HG03571 (cell line): Measurements from ENCODE around the gene BSN.

Experiments used
- ATAC-seq: cut with Tn5 transposase; IDR thresholded peaks from one replicate; pipeline ENCODE4 v1.9.1; 2021; ENCODE audit not compliant: unreplicated experiment

Gene BSN

DNA sequence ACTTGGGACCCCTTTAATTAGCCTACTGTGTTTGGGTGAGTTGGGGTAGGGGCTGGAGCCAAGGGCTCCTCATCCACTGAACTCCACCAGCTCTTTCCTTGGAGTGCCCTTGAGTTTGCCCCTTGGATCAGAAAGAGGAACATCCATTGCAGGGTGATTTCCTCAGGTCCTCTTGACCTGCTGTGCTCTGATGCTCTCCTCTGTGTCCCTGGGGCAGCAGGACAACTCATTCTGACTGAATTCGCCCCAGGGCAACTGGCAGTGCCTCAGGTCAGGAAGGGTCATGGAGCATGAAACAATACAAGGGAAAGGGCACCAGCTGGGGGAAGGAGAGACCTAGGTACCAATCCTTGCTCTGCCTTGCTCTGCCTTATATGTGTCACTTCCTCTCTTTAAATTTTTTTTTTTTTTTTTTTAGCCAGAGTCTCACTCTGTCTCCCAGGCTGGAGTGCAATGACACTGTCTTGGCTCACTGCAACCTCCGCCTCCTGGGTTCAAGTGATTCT lies 47.8 kb downstream of the BSN start:
- no peak for ATAC-seq

DNA sequence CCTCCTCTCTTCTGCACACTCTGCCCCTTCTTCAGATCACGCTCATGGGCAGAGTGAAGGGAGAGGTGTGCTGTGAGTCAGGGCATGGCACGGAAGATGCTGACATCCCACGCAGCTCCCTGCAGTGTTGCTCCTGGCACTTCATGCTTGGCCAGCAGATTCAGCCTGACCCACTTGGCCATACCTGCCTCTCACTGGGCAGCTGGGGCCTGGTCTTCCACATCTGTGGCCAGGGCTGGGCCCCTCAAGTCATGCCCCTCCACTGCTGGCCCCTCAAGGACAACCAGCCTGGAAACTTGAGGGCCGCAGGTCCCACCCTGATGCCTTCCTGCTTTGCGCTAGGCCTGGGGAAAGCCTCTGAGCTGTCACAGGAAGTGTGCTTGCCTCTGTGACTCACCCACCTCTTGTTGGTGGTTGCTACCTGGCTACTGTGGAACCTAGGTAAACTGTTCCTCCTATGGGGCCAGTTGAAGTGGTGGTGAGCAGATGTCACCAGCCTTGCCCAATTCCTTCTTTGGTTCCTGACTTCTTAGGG lies 48.7 kb downstream of the BSN start:
- no peak for ATAC-seq

DNA sequence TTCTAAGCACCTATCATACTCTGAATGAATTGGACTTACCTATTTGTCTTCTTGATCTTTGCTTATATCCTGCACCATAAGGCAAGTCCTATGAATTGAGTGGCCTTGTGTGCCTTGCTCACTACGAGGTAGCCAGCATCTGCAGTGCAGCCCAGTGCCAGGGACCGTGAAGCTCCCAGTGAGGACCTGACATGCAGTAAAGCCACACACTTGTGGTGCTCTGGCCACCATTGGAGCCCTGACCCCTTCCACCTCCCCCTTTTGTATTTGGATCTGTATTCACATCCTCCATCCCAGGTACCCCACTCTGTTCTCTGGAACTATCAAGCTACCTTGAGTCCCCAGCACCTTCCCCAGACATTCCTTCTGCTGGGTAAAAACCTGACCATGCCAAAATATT lies 52.1 kb downstream of the BSN start:
- ATAC-seq: no peak

GRCh38 chr3:49607105-49607591 lies 52.9 kb downstream of the BSN start:
- ATAC-seq: no peak

GRCh38 chr3:49607796-49608195 lies 53.5 kb downstream of the BSN start:
- ATAC-seq: no peak

DNA sequence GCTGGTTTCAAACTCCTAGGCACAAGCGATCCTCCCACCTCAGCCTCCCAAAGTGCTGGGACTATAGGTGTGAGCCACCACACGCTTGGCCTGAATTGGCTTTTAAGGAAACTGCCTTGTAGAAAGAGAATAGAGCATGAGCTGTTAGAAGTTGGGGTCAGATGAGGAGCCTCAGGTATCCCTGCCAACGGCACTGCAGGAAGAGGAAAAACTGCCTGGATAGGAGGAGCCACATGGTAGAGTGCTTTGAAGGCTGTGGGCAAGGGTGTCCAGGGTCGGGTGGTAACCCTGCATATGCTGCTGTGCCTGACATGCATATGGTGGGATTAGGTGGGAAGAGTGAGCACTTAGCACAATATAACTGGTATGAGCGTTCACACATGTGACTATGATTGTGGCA lies 55.0 kb downstream of the BSN start:
- no peak for ATAC-seq

- ATAC-seq: no peak
Measured at GRCh38 chr3:49609815-49610214, 55.5 kb downstream of the BSN start.

DNA sequence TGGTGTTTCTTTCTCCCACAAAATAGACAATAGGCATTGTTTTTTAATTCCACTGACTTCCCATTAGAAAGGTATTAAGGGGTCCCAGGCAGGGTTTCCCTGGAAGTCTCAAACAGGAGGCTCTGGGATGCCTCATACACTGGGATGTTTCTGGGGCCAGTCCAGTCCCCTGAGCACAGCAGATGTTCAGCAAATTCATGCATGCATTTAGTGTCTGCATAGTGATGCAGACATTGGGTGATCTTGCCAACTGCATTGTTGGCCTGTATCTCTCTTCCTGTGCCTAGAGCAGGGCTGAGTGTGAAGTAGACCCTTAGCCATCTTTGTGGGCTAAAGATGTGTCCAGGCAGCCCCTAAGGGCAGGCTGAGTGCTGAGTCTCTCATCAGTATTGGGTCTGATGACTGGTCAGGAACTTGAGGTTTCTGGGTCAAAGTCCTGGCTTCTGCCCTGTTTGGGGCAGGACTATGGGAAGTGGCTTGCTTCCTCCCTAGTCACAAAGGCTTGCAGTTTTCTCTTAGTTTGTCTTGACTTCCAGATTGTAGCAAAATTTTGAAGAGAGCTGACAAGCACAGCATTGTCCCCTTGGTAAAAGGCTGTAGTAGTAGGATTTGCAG lies 56.5 kb downstream of the BSN start:
- no peak for ATAC-seq

DNA sequence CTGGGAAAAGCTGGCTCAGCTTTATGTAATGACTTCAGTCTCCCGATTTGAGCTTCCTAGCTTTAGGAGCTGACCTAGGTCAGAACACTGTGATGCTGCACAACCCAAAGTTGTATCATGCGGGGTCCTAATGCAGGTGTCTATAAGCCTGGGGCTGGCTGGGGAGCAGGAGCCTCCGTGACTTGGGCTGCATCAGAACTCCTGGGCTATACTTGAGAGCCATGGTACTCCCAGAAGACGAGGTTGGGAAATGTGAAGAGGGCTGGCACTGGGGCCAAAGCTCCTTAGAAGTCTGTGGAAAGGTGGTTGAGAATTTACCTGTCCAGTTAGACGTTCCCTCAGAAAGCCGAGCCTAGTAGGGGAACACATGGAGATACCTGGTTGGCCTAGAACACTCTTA lies 57.0 kb downstream of the BSN start:
- no peak for ATAC-seq

- ATAC-seq: no peak
Measured at GRCh38 chr3:49611719-49612118, 57.4 kb downstream of the BSN start.

- ATAC-seq: no peak
Measured at GRCh38 chr3:49614936-49615335, 60.7 kb downstream of the BSN start.

DNA sequence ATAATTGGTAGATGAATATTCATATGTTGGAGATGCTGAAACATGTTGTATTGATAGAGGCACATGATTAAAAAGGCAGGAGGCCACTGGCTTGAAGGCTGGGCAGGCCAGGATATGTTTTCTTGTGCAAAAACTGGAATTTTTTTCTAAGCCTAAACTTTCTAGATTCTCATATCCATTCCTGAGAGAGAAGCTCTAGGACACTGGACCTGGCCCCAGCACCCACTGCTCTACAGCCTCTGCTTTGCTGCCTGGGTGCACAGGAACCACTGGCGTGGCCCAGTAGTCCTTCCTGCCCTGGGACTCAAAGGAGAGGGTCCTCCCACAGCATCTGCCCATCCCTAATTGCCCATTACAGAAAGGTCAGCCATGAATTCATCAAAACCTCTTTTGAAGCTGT lies 61.8 kb downstream of the BSN start:
- ATAC-seq: no peak

GRCh38 chr3:49616491-49616941 lies 62.2 kb downstream of the BSN start:
- ATAC-seq: no peak

DNA sequence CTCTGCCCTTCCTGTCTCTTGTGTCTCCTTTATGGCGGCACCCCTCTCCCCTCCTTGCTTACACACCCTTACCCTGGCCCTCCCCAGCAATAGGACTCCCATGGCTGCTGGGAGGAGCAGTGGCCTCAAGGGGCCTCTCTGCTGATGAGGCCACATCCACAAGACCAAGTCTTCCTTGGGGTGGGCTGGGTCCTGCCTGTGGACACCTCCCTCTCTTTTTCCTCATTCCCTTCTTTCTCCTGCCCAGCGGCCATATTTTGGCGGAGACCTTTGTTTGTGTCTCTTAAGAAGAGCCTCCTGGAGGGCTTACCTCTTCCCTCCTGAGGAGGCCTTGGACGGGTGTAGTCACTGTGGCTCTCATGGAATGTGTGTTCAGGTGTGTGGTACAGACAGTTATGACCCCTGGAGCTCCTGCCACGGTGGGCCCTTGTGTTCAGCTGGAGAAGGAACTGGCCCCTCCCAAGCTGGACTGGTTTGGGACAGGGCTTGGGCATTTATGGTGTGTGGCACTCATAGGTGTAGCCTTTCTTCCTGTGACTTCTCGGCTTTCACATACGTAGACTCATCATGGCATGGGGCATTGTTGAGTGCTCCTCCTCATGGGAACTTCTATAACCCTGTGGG lies 63.2 kb downstream of the BSN start:
- no peak for ATAC-seq

- no peak for ATAC-seq
Measured at GRCh38 chr3:49618412-49618811, 64.1 kb downstream of the BSN start.

DNA sequence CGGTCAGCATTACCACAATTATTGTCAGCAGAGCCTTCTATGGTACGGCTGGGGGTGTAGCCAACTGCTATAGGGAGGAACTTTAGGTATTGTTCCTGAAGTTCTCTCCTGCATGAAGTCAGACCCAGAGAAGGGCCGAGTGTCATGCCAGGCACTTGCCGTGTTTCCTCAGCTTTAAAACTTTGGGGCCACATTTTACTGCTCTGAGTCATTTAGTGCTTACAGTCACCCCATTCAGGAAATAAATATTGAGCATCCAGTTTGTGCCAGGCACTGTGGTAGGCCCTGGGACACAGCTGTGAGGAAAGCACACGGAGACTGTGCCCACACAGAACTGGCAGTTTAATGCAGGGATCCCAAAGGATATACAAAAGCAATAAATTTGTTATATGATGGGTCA lies 65.4 kb downstream of the BSN start:
- no peak for ATAC-seq

DNA sequence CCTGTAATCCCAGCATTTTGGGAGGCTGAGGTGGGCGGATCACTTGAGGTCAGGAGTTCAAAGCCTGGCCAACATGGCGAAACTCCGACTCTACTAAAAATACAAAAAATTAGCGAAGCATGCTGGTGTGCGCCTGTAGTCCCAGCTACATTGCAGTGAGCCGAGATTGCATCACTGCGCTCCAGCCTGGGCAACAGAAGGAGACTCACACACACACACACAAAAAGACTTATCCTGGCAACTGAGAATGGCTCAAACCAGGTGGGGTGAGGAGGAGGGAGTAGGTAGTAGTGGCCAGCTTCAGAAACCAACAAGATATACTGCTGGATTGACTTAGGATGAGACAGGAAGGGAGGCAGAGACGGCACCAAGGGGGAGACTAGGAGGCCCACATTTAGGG lies 66.5 kb downstream of the BSN start:
- ATAC-seq: no peak

DNA sequence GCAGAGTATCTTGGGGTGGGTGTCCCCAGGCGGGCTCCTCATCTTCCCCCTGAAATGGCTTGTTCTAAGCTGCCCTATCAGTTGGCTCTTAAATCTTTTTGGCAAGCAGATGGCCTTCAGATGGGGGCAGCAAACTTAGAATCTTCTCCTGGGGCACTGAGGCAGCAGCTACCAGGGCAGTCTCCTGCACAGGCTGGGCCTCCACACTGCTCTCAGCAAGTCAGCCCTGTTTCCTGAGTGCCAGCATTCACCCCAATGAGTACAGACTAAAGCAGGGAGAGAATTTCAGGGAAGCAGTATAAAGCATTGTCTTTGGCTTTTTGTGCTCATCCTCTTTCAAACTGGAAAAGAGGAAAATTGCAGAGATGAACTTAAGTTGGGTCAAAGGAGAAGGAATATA lies 68.8 kb downstream of the BSN start:
- no peak for ATAC-seq

GRCh38 chr3:49625071-49625470 lies 70.8 kb downstream of the BSN start:
- no peak for ATAC-seq

DNA sequence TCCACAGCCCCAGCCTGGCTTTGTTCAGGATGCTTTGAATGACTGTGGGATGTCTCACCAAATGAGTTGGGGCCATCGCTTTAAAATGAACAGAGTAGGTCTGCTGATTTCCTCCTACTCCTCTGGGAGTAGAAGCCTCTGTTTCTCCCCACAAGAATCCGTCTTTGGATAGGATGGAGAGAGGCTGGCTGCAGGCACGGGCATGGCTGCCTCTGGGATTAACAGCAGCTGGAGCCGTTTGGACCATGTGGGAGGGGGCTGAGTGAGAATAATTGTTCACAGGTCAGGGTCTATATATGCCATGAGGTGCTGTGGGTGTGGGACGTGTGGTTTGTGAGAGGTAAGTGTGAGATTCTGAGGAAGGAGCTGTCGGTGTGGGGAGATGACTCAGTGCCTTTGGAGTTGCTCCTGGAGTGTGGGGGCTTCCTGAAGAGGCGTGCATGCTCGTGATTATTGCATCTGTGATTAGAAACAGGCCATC lies 71.9 kb downstream of the BSN start:
- ATAC-seq: no peak

DNA sequence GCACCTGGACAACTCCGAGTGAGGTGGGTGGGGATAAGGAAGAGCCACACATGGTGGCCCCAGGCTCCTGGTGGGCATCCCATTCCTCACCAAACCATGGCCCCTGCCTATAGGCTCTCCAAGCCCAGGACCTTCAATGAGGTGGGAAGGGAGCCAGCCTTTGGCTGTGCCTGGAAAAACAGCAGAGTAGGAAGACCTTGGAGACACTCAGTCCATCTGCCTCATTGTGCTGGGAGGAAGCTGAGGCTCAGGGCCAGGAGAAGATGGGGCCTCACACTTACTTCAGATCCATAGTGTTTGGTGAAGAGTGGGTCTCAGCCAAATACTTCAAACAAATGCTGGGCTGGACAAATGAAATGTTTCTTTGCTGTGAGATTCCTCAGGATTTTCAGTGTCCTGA lies 72.5 kb downstream of the BSN start:
- ATAC-seq: no peak

DNA sequence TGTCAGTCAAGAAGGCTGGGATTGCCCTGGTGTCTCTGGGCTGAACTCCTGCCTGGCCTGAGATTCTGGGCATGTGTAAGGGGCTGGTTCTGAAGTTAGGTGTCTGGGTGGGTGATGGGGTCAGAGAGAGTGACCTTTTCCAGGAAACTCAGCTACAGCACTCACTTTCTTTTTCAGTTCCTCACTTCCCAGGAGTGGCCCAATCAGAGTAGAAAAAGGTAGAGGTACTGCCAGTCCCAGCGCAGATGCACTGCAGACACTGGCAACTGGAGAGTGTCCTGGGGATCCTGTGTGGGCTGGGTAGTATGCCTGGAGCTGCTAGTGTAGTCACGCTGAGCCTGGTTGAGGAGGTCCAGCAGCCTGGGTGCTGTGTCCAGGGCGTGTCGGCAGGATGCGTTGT lies 73.4 kb downstream of the BSN start:
- ATAC-seq: no peak
